ENCODE data around the gene DMKN.

Gene DMKN

DNA sequence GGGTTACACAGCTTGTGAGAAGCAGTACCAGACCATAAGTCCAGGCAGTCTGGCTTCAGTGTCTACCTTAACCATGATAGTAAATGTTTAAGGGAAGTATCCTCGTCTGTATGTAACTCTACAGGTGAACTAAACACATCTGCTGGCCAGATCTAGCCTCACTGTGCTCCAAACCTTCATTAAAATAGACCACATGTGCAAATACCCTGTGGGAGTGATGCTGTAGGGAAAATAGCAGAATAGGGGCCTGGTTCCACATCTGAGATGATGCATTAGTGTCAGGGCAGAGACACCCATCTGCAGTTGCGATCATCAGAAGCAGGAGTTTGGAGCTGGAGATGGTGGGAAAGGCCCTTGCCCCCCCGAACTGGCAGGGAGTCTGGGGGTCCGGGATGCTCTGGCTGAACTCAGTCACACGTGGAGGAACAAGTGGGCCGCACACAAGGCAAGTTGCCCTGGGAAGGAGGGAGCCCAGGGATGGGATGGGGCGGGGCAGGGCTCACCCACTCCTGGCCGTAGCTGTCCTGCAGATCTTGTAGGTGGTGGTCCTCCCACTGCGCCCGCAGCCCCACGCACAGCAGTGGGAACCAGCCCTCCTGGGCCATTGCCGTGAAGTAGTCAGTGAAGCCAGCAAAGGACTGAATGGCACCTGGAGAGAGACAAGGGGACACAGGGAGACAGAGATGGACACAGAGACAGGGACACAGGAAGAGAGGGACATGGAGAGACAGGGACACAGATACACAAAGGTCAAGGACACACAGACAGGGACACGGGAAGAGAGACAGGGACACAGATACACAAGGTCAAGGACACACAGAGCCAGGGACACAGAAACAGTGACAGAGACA, 39.3 kb upstream of the DMKN start:
- DNase-seq (ENCODE audit: low read depth in 1 of 2, low spot score in 1 of 2), result no peak
- TF ChIP-seq SPI1 (IDR thresholded peaks at IDR 0.05; ENCODE audit: borderline replicate concordance, low read depth), result no peak
- TF ChIP-seq GABPA (IDR thresholded peaks at IDR 0.05; ENCODE audit: low read depth), result no peak
- Histone ChIP-seq H3K4me3 (replicated peaks; ENCODE audit: insufficient read depth, low read length) (no peak overlapping the region), H3K27me3 (ENCODE audit: insufficient read depth, poor library complexity, severe bottlenecking) (no peaks in the 10 kb centered on the region), H3K27ac (replicated peaks) (no peak overlapping the region)

DNA sequence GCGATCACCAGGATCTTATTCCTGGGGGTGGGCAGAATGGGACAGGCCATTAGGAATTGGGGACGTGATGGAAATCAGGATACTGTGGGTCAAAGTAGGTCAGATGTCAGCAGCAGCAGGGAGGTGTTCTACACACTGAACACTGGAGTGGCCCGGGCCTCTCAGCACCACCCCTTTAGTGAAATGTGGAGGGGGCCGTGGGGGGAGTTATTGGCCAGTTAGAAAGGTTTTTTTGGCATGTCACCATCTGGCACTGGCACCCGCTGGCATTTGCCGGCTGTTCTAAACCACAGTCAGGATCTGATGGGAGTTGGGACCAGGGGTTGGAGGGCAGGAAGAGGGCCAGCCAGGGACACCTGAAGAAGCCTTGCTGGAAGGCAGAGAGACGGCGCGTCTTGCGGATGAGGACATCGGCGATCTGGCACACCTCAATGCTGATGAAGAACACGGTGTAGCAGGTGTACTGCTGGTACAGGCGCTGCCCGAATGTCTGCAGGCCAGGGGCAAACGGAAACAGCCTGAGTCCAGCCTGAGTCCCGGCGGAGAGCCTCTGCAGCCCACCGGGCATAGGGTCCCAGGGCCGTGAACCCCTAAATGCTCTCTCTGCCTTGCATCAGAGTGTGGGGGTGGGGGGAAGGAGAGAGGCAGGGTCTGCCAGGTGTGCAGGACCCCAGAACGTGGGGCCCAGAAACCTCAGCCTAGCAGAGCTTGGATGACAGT, 37.8 kb upstream of the DMKN start:
- Histone ChIP-seq H3K27me3 (ENCODE audit: insufficient read depth, poor library complexity, severe bottlenecking) (no peaks in the 10 kb centered on the region), H3K4me3 (replicated peaks; ENCODE audit: insufficient read depth, low read length) (no peak overlapping the region), H3K27ac (replicated peaks) (no peak overlapping the region)
- DNase-seq (ENCODE audit: low read depth in 1 of 2, low spot score in 1 of 2), result no peak
- TF ChIP-seq REST (IDR thresholded peaks at IDR 0.05; ENCODE audit: insufficient replicate concordance, low read depth) (no peak), POLR2AphosphoS5 (IDR thresholded peaks at IDR 0.05; ENCODE audit: low read depth) (no peak), SPI1 (IDR thresholded peaks at IDR 0.05; ENCODE audit: borderline replicate concordance, low read depth) (no peak), CTCF (IDR thresholded peaks at IDR 0.05; ENCODE audit: insufficient read depth, low read length) (no peak), GABPA (IDR thresholded peaks at IDR 0.05; ENCODE audit: low read depth) (no peak)

GRCh38 chr19:35549879-35550523, 36.6 kb upstream of the DMKN start:
- no peaks in the 10 kb centered on the region for H3K27me3 ChIP-seq (ENCODE audit: insufficient read depth, poor library complexity, severe bottlenecking)
- H3K27ac ChIP-seq (replicated peaks), result no peak overlapping the region
- TF ChIP-seq CTCF (IDR thresholded peaks at IDR 0.05; ENCODE audit: insufficient read depth, low read length), result no peak
- TF ChIP-seq POLR2AphosphoS5 (IDR thresholded peaks at IDR 0.05; ENCODE audit: low read depth), result no peak
- TF ChIP-seq GABPA (IDR thresholded peaks at IDR 0.05; ENCODE audit: low read depth), result no peak
- TF ChIP-seq SPI1 (IDR thresholded peaks at IDR 0.05; ENCODE audit: borderline replicate concordance, low read depth), result no peak
- TF ChIP-seq REST (IDR thresholded peaks at IDR 0.05; ENCODE audit: insufficient replicate concordance, low read depth), result no peak
- no peak for DNase-seq (ENCODE audit: low read depth in 1 of 2, low spot score in 1 of 2)
- no peak overlapping the region for H3K4me3 ChIP-seq (replicated peaks; ENCODE audit: insufficient read depth, low read length)

Data from HL-60 (cell line).